Measurements from ENCODE around the gene MYH15. TPM values are rescaled to one million over a fixed set of nuclear protein-coding genes. Genes with fewer than 3 reads are reported as not detected.
A peak's percentile ranks its signal among the peaks of the same experiment; 100 is the strongest.

MYH15 gene
- total RNA-seq, 1 donor from 2014 or later: not detected

- no peak for DNase-seq (ENCODE audit: low spot score)
Observed at GRCh38 chr3:108415661-108416060, 94.7 kb downstream of the MYH15 start.

DNA sequence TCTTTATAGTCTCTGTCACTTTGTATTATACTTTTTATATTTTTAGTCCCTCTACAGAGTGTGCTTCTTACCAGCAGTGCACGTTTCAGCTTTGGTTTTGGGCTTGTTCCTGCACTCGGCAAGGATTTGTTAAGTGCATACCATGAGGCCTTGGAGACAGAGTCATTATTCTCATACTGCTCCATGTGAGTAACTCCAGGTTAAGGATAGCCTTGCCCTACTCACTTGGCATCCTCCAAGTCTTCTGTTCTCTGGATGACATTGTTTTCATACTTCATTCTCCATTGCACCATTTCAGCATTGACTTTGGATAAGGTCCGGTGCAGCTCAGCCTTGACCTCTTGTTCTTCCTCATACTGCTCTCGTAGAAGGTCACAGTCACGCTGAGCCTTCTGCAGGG, 96.4 kb downstream of the MYH15 start:
- no peak for DNase-seq (ENCODE audit: low spot score)

- DNase-seq (ENCODE audit: low spot score): no peak
Observed at GRCh38 chr3:108412121-108412750, 98.2 kb downstream of the MYH15 start.

- DNase-seq (ENCODE audit: low spot score): no peak
Observed at GRCh38 chr3:108410531-108410984, 99.8 kb downstream of the MYH15 start.

- DNase-seq (ENCODE audit: low spot score): no peak
Observed at GRCh38 chr3:108409800-108410178, 100.6 kb downstream of the MYH15 start.

- DNase-seq (ENCODE audit: low spot score): peak; percentile 72
Observed at GRCh38 chr3:108408883-108409799, 101.3 kb downstream of the MYH15 start.

DNA sequence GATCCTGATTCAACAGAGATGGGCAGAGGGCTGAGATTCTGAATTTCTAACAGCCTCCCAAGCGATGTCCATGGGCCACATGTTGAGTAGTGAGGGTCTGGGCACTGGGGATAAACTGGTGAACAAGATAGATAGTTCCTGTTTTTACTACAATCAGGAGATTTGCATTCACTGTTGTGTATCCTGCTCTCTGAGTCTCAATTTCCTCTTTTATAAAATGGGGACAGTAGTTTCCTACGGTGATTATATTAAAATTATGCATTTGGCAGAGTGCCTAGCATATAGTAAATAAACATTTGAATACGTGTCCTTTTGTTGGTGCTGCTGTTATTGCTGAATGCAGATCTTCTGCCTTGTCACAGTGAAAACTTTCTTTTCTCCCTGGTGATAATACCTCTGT, 102.5 kb downstream of the MYH15 start:
- DNase-seq (ENCODE audit: low spot score): no peak

- DNase-seq (ENCODE audit: low spot score): no peak
Observed at GRCh38 chr3:108406661-108407206, 103.7 kb downstream of the MYH15 start.

- no peak for DNase-seq (ENCODE audit: low spot score)
Observed at GRCh38 chr3:108406063-108406660, 104.2 kb downstream of the MYH15 start.

- no peak for DNase-seq (ENCODE audit: low spot score)
Observed at GRCh38 chr3:108404368-108404767, 106.0 kb downstream of the MYH15 start.

DNA sequence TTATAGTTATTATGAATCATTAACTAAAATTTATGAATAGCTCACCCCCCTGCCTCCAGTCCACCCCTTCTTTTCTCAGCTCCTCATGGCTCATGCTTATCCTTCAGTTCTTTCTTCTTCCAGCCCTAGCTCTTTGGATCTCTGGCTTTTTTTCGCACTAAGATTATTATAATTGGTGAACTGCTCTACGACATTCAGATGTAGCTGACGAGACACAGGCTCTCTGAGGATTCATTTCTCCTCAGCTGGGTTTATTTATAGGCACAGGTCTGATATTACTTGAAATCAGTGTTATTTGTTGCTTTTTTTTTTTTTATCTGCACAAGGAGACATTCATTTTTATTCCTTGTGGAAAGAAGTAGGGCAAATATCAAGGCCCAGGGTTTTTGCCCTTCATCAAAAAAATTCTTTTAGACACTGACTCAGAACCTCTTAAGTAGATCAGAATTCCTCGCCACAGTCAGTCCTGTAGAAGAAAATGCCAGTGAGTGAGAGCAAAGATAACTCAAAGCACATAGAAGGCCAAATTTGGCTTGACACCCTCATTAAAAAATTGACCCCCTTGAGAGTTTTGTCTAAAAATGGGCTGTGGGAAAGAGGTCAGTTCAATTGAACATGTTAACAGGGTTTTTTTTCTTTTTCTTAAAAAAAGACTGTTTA, 106.6 kb downstream of the MYH15 start:
- no peak for DNase-seq (ENCODE audit: low spot score)

DNA sequence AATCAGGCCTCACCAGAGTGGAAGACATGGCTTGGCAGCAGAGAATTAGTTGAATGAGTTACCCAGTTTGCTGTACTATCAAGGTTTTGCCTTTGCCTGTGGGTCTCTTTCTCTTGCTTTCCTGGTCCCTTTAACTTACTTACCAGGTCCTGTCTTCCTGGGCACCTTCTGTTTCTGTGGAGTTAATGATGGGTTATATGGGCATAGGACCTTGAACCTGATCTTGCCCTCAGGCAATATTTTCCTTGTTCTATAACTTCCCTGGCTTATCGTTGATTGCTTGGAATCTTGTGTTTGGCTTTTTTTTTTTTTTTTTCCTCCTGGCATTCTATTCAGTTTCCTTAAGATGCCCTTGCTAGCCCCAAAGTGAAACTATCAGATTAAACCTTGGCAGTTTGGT, 107.2 kb downstream of the MYH15 start:
- no peak for DNase-seq (ENCODE audit: low spot score)

DNA sequence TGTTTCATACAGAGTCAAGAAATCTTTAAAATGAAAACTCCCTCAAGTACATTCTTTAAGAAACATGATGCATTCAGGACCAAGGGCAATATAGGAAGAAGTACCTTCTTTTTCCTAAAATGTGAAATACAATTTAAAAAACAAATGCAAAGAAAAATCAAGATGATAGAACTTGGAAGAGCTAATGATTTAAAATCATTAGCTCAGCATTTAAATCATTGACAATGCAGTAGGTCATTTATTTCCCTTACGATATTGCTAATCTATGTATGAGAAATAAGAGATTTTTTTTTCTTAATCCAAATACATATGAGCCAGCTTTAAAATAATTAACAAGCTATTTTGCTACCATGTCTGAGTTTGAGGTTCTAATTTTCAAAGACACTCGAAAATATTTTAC, 108.6 kb downstream of the MYH15 start:
- DNase-seq (ENCODE audit: low spot score): no peak

DNA sequence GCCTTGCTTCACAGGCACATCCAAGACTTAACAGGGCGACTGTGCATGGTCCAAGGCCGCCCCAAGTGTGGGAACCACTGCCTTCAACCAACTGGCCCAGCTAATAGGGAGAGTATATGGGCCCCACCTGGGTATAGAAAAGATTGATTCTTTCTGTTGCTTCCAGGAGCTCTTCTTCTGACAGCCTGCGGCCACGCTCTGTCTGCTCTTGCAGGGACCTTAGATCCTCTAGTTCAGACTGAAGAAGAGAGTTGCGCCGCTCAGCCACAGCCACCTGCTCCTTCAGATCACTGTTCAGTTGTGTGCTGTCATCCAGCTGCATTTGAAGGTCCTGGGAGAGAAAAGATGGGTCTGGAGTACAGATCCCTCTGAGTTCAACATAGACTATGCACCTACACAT, 111.9 kb downstream of the MYH15 start:
- no peak for DNase-seq (ENCODE audit: low spot score)

GRCh38 chr3:108396336-108396735, 114.1 kb downstream of the MYH15 start:
- DNase-seq (ENCODE audit: low spot score): no peak

DNA sequence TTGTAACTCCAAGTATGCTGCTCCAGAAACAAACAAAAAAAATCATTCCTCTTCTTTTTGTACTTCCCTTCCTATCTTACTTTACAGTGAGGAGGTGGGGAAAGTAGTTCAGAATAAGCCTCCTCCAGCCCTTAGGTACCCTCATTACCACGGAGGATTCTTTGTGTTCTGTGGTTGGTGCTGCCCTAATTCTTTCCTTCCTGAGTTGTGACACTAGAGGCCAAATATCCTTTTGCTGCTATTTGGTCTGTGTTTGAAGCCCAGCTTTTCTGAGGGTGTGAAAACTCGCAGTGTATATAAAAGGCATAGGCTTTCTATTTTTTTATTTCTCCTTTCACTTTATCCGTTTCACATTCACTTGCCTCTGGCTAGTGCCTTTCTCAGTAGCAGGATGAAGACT, 115.8 kb downstream of the MYH15 start:
- no peak for DNase-seq (ENCODE audit: low spot score)

DNA sequence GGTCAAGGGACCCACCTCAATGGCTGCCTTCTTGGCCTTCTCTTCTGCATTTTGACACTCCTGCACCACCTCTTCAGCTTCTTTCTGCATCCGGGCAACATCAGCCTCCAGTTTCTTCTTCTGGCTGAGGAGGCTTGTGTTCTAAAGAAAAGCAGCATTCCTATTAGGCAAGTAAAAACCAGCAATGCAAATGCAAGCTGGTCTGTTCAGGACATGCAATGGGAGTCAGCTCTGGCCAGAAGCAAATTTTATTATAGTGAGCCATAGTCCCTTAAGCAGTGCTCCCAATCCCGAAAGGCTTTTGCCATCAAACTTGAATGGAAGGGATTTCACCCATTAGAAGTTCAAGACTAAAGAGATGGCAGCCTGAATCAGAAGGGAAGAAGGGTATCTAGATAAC, 116.4 kb downstream of the MYH15 start:
- DNase-seq (ENCODE audit: low spot score): no peak

GRCh38 chr3:108393128-108393900, 117.1 kb downstream of the MYH15 start:
- no peak for DNase-seq (ENCODE audit: low spot score)

DNA sequence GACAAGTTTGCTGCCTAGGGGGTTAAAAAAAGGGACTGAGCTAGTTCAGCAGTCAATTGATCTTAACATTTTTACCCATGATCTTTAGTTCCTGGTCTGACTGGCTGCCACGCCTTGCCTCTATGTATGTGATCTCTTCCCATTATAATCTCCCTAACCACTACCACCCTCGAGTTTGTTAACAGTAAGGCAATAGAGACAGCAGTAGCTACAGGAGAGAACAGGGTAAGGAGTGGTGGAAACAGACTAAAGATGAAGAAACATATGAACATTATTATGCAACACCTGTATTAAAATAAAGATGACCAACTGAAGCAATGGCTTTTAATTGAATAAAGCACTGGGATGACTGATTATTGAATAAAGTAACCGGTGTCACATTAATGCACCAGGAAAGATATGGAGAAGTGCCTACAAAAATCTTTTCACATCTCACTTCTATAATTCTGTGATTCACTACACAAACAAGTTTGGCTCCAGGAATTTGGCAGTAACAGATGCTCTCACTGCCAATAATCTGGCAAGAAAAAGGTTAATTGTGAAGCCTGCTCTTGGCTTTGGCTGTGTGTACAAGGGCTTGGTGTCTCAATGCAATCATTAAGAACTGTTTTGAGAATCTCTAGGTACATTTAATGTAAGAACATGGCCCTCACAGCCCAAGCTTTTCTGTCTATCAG, 118.3 kb downstream of the MYH15 start:
- DNase-seq (ENCODE audit: low spot score): no peak

- DNase-seq (ENCODE audit: low spot score): no peak
Observed at GRCh38 chr3:108389372-108389771, 121.0 kb downstream of the MYH15 start.

Data from mucosa of gallbladder (tissue), 1 donor.